AG04449 (cell line): ENCODE data around the gene MCRS1.

Source experiments
- CTCF ChIA-PET: fragments of 350-600 bp; formaldehyde crosslinking; extraction: SDS; loops from one replicate; lab custom pipeline; 2021; ENCODE audit warnings: antibody characterized with exemption; lab: Yijun Ruan, JAX
- POLR2A ChIA-PET: fragments of 400-600, 350-600 bp; formaldehyde crosslinking; extraction: SDS; loops from one replicate; lab custom pipeline; 2020; ENCODE audit warnings: antibody characterized with exemption, inconsistent platforms; lab: Yijun Ruan, JAX
- DNase-seq: peaks from one replicate; pipeline ENCODE4 v3.0.0-alpha.2; 2010; ENCODE audit warnings: low read depth, low spot score
- H3K4me3 ChIP-seq: 2 replicates; pipeline ENCODE4 v1.5.1; 2011; ENCODE audit warnings: low read depth, mild to moderate bottlenecking, control low read depth, low read length
- CTCF ChIP-seq: IDR thresholded peaks from one replicate; pipeline ENCODE4 v1.5.1; 2011; ENCODE audit warnings: mild to moderate bottlenecking, moderate library complexity, low read length, control low read depth, inconsistent platforms; ENCODE audit not compliant: insufficient read depth; ENCODE audit errors: missing control alignments

Gene MCRS1

DNA sequence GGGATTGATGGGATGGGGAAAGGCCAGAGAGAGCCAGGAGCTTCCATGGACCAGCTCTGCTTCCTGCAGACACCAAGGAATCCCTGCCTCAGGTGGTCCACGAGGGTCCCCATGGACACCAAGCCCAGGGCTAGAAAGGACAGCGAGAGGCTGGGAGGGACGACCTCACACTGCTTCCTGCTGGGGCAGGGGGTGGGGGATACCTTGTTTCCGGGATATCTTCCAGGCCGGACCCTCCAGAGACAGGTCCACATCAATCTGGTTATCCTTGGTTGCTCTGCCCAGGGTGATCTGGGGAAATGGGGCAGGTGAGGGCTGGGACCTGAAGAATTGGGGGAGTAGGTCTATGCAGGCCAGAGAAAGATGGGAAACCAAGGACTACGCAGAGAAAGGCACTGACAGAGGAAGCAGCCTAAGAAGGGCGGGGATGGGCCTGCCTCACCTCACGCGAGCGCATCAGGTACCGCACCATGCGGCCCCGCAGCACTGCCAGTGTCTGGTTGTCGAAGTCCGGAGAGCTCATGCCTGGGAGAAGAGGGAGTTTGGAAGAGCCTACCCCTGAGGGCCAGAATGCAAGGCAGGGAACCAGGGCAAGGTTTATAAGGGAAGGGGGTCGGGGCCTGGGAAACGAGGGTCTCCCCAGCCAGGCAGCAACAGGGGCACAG lies 8.8 kb downstream of the MCRS1 start:
- no peak for DNase-seq
- POLR2A ChIA-PET, result interaction anchor here (1.9 kb wide), 1 partner anchor 8 kb away, joined by 4 read pairs; no protein-coding TSS in a partner anchor
- no peak overlapping the region for H3K4me3 ChIP-seq
- no peak for TF ChIP-seq CTCF
- CTCF ChIA-PET, result interaction anchor here (1.3 to 3.5 kb wide), 3 partner anchors 11 to 228 kb away, joined by 5 to 13 read pairs (median 6); no protein-coding TSS in a partner anchor

DNA sequence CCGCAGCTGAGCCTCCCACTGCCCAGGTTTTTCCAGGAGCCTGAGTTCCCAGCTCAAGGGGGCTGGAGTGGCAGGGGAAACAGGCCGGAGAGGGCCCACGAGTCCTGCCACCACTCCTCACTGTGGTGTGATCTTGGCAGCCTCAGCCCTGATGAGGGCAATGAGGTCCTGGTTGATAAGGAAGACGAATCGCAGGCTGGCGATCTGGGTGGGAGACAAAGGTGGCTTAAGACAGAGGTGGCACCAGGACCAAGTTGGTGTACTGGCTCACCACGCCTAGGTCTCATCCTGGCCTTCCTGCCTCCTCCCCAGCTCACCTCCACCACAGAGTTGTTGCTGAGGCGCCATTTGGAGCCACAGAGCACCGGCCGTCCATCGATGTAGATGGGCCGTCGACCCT lies 9.4 kb downstream of the MCRS1 start:
- ChIA-PET POLR2A (interaction anchor here (1.9 kb wide), 1 partner anchor 9 kb away, joined by 4 read pairs; no protein-coding TSS in a partner anchor), CTCF (interaction anchor here (1.3 to 3.5 kb wide), 3 partner anchors 8 to 227 kb away, joined by 5 to 13 read pairs (median 7); no protein-coding TSS in a partner anchor)
- H3K4me3 ChIP-seq, result no peak overlapping the region
- no peak for TF ChIP-seq CTCF
- no peak for DNase-seq

- CTCF ChIA-PET, result interaction anchor here (1.3 to 3.5 kb wide), 6 partner anchors 9 to 226 kb away, joined by 3 to 13 read pairs (median 5); no protein-coding TSS in a partner anchor
- H3K4me3 ChIP-seq, result no peak overlapping the region
Observed at GRCh38 chr12:49557917-49558215, 10.1 kb downstream of the MCRS1 start.

GRCh38 chr12:49557187-49557916 lies 10.6 kb downstream of the MCRS1 start:
- no peak overlapping the region for H3K4me3 ChIP-seq
- no peak for TF ChIP-seq CTCF
- CTCF ChIA-PET, result interaction anchor here (0.7 to 3.5 kb wide), 8 partner anchors 9 to 262 kb away, joined by 3 to 13 read pairs (median 4); no protein-coding TSS in a partner anchor
- POLR2A ChIA-PET, result interaction anchor here (0.9 kb wide), 1 partner anchor 10 kb away, joined by 3 read pairs; no protein-coding TSS in a partner anchor
- DNase-seq, result no peak

More at GRCh38 chr12:49557917-49558215, 10.1 kb downstream of the MCRS1 start:
- POLR2A ChIA-PET, result no interaction called here
- no peak for DNase-seq
- peak; percentile 24 for TF ChIP-seq CTCF

DNA sequence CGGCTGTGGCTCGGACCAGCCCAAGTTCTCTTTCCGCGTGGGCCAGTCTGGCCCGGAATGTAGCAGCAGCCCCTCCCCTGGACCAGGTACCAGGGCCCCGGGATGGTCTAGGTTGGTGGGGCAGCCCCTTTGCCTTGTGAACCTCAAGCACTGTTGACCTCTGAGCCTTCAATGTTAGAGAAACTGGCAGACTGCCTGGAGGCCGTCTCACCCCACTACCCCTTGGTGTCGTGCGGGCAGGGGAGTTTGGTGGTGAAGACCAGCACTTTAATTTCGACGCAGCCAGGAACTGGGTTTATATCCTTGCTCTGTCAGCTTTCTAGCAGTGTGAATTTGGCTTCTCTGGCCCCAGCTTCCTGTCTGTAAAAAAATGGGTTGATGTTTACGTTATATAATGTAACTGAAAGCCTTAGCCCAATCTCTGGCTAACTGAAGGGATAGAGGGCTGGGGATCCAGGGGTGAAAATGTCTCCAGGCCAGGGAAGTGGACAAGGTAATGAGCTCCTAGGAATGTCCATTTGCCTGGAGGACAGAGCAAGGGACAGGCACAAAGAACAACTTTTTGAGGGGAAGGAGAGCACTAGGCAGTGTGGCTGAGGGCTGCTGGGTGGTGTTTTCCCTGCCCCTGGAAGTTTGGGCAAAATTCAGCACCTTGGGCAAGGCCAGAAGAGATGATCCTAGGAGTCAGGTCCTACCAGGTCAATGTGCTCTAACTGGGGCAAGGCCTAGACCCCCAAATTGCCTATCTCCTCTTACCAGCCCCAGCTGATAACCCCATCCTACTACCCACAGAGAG lies 11.4 kb downstream of the MCRS1 start:
- POLR2A ChIA-PET, result interaction anchor here (0.9 kb wide), 1 partner anchor 11 kb away, joined by 3 read pairs; no protein-coding TSS in a partner anchor
- DNase-seq, result no peak
- no peak overlapping the region for H3K4me3 ChIP-seq
- no peak for TF ChIP-seq CTCF
- CTCF ChIA-PET, result interaction anchor here (0.7 to 3.5 kb wide), 9 partner anchors 8 to 261 kb away, joined by 3 to 13 read pairs (median 3); no protein-coding TSS in a partner anchor
